T-helper 17 cell (primary cell): ENCODE measurements around the gene HES4. TPM values are rescaled to one million over a fixed set of nuclear protein-coding genes. Genes with fewer than 3 reads are reported as not detected.

Source experiments
- ATAC-seq: fragments of 150-1000 bp; cut with Tn5 transposase; 2 replicates; pipeline ENCODE4 v1.10.0; 2021; ENCODE audit warnings: mild to moderate bottlenecking, moderate library complexity
- DNase-seq, 3 donors: peaks; one replicate each; pipeline versions ENCODE4 v3.0.0 to v3.0.0-alpha.2; 2020 to 2021
- H3K9me3 ChIP-seq: one replicate; pipeline ENCODE4 v1.7.0; 2013; ENCODE audit warnings: low read length, mild to moderate bottlenecking; ENCODE audit not compliant: control insufficient read depth, poor library complexity, severe bottlenecking
- H3K27ac Mint-ChIP-seq: one replicate; pipeline ENCODE4 v1.8.0; 2022; ENCODE audit warnings: mild to moderate bottlenecking, moderate library complexity, mixed read lengths
- H3K27me3 Mint-ChIP-seq: one replicate; pipeline ENCODE4 v1.8.0; 2022; ENCODE audit warnings: mixed read lengths
- H3K36me3 Mint-ChIP-seq: one replicate; pipeline ENCODE4 v1.8.0; 2022; ENCODE audit warnings: low read depth, mixed read lengths
- H3K4me1 Mint-ChIP-seq: one replicate; pipeline ENCODE4 v1.8.0; 2022; ENCODE audit warnings: mild to moderate bottlenecking, mixed read lengths
- H3K4me3 Mint-ChIP-seq: one replicate; pipeline ENCODE4 v1.8.0; 2022; ENCODE audit warnings: mild to moderate bottlenecking, moderate library complexity, mixed read lengths
- total RNA-seq, 4 donors: library from RNA in 2 of 4; stranded (reverse) in 2 of 4; gene quantifications; one replicate each; pipeline ENCODE4 v1.2.3 and lab custom pipeline; 2022 to 2026

Gene HES4
- total RNA-seq, 2 donors from 2014 or later, result 9.6 to 10.5 TPM

- Mint-ChIP-seq H3K27ac (no peak overlapping the region), H3K27me3 (no peaks in the 10 kb centered on the region), H3K4me3 (peak overlapping the region; percentile 7), H3K4me1 (peaks cover 8% of the 10 kb centered on the region), H3K36me3 (no peaks in the 10 kb centered on the region)
- DNase-seq (no peak), ATAC-seq (no peak)
- no peaks in the 10 kb centered on the region for H3K9me3 ChIP-seq
Observed at GRCh38 chr1:964691-965525, 35.0 kb downstream of the HES4 start.

- H3K4me1 Mint-ChIP-seq, result peaks cover 5% of the 10 kb centered on the region
- no peaks in the 10 kb centered on the region for H3K27me3 Mint-ChIP-seq
- H3K36me3 Mint-ChIP-seq, result no peaks in the 10 kb centered on the region
- DNase-seq (no peak), ATAC-seq (no peak)
- no peak overlapping the region for H3K27ac Mint-ChIP-seq
- H3K9me3 ChIP-seq, result no peaks in the 10 kb centered on the region
- H3K4me3 Mint-ChIP-seq, result no peak overlapping the region
Observed at GRCh38 chr1:963746-964525, 36.0 kb downstream of the HES4 start.

- DNase-seq (no peak), ATAC-seq (no peak)
- Mint-ChIP-seq H3K36me3 (no peaks in the 10 kb centered on the region), H3K4me3 (no peak overlapping the region), H3K27ac (no peak overlapping the region), H3K4me1 (peaks cover 5% of the 10 kb centered on the region), H3K27me3 (no peaks in the 10 kb centered on the region)
- no peaks in the 10 kb centered on the region for H3K9me3 ChIP-seq
Observed at GRCh38 chr1:963301-963651, 36.6 kb downstream of the HES4 start.

GRCh38 chr1:962381-963300 is 37.3 kb downstream of the HES4 start:
- peaks cover 7% of the 10 kb centered on the region for H3K4me1 Mint-ChIP-seq
- H3K27me3 Mint-ChIP-seq, result no peaks in the 10 kb centered on the region
- no peak for ATAC-seq
- peak overlapping the region; percentile 77 for H3K4me3 Mint-ChIP-seq
- peaks cover 1% of the 10 kb centered on the region for H3K36me3 Mint-ChIP-seq
- no peak for DNase-seq
- H3K9me3 ChIP-seq, result no peaks in the 10 kb centered on the region
- no peak overlapping the region for H3K27ac Mint-ChIP-seq

GRCh38 chr1:961132-961669 is 38.7 kb downstream of the HES4 start:
- H3K9me3 ChIP-seq, result no peaks in the 10 kb centered on the region
- H3K4me1 Mint-ChIP-seq, result peaks cover 11% of the 10 kb centered on the region
- H3K36me3 Mint-ChIP-seq, result peaks cover 3% of the 10 kb centered on the region
- H3K27me3 Mint-ChIP-seq, result no peaks in the 10 kb centered on the region
- peak overlapping the region; percentile 77 for H3K4me3 Mint-ChIP-seq
- DNase-seq (no peak), ATAC-seq (no peak)
- H3K27ac Mint-ChIP-seq, result no peak overlapping the region

- Mint-ChIP-seq H3K4me3 (peak within 1 kb of the TSS; percentile 89), H3K4me1 (peaks cover 11% of the 10 kb centered on the region), H3K27ac (no peak within 1 kb of the TSS), H3K36me3 (peaks cover 3% of the 10 kb centered on the region), H3K27me3 (no peaks in the 10 kb centered on the region)
- peak; percentile 58 for ATAC-seq
- peak; percentile 70 to 76 (median 71) for DNase-seq
- no peaks in the 10 kb centered on the region for H3K9me3 ChIP-seq
Observed at GRCh38 chr1:960363-961131, 39.4 kb downstream of the HES4 start, which contains the start of gene KLHL17. TSS of gene KLHL17 (plus strand) at chr1:960584. CDS start at chr1:960694, 110 bp downstream.

GRCh38 chr1:959731-960362 is 40.0 kb downstream of the HES4 start:
- ATAC-seq (peak; percentile 20), DNase-seq (no peak)
- H3K4me1 Mint-ChIP-seq, result peaks cover 16% of the 10 kb centered on the region
- H3K9me3 ChIP-seq, result no peaks in the 10 kb centered on the region
- no peak overlapping the region for H3K27ac Mint-ChIP-seq
- peak overlapping the region; percentile 89 for H3K4me3 Mint-ChIP-seq
- no peaks in the 10 kb centered on the region for H3K27me3 Mint-ChIP-seq
- peaks cover 9% of the 10 kb centered on the region for H3K36me3 Mint-ChIP-seq

GRCh38 chr1:958823-959730 is 40.8 kb downstream of the HES4 start, which contains the start of gene NOC2L:
TSS of gene NOC2L (minus strand) at chr1:959256. CDS start at chr1:959240, 16 bp downstream.
- no peaks in the 10 kb centered on the region for H3K9me3 ChIP-seq
- Mint-ChIP-seq H3K36me3 (peaks cover 9% of the 10 kb centered on the region), H3K4me1 (peaks cover 16% of the 10 kb centered on the region), H3K27me3 (no peaks in the 10 kb centered on the region), H3K27ac (peak within 1 kb of the TSS; percentile 92), H3K4me3 (peak within 1 kb of the TSS; percentile 89)
- ATAC-seq, result peak; percentile 90
- DNase-seq, result peak; percentile 94 to 95 (median 95)

GRCh38 chr1:956636-957035 is 43.3 kb downstream of the HES4 start:
- ATAC-seq (no peak), DNase-seq (no peak)
- no peak overlapping the region for H3K4me3 Mint-ChIP-seq
- peaks cover 16% of the 10 kb centered on the region for H3K4me1 Mint-ChIP-seq
- peak overlapping the region; percentile 92 for H3K27ac Mint-ChIP-seq
- no peaks in the 10 kb centered on the region for H3K27me3 Mint-ChIP-seq
- peaks cover 11% of the 10 kb centered on the region for H3K36me3 Mint-ChIP-seq
- no peaks in the 10 kb centered on the region for H3K9me3 ChIP-seq

- no peak overlapping the region for H3K27ac Mint-ChIP-seq
- H3K36me3 Mint-ChIP-seq, result peaks cover 14% of the 10 kb centered on the region
- H3K4me3 Mint-ChIP-seq, result no peak overlapping the region
- no peaks in the 10 kb centered on the region for H3K9me3 ChIP-seq
- DNase-seq (no peak), ATAC-seq (no peak)
- H3K27me3 Mint-ChIP-seq, result no peaks in the 10 kb centered on the region
- peaks cover 16% of the 10 kb centered on the region for H3K4me1 Mint-ChIP-seq
Observed at GRCh38 chr1:955474-955873, 44.4 kb downstream of the HES4 start.

- Mint-ChIP-seq H3K36me3 (peaks cover 14% of the 10 kb centered on the region), H3K27ac (no peak overlapping the region), H3K4me1 (peaks cover 16% of the 10 kb centered on the region), H3K4me3 (peak overlapping the region; percentile 47), H3K27me3 (no peaks in the 10 kb centered on the region)
- no peak for ATAC-seq
- DNase-seq, result no peak
- H3K9me3 ChIP-seq, result no peaks in the 10 kb centered on the region
Observed at GRCh38 chr1:954927-955326, 45.0 kb downstream of the HES4 start.
